HG03442 (cell line): ENCODE results near the gene DNAAF5.

ENCODE experiments used
- ATAC-seq: cut with Tn5 transposase; IDR thresholded peaks from one replicate; pipeline ENCODE4 v1.9.1; 2021; ENCODE audit warnings: mild to moderate bottlenecking, moderate library complexity; ENCODE audit not compliant: unreplicated experiment

The DNAAF5 gene

GRCh38 chr7:763762-764161 is 37.3 kb downstream of the DNAAF5 start:
- no peak for ATAC-seq

GRCh38 chr7:765383-765782 is 38.9 kb downstream of the DNAAF5 start:
- no peak for ATAC-seq

DNA sequence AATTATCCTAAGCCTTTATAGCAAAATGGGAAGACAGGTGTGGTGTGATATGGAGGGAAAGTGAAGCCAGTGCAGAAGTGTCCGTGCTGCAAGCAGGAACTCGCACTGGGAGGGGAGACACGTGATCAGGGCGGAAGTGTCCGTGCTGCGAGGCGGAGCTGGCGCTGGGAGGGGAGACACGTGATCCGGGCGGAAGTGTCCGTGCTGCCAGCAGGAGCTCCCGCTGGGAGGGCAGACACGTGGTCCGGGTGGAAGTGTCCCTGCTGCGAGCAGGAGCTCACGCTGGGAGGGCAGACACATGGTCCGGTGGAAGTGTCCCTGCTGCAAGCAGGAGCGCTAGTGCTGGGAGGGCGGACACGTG is 41.1 kb downstream of the DNAAF5 start:
- no peak for ATAC-seq

DNA sequence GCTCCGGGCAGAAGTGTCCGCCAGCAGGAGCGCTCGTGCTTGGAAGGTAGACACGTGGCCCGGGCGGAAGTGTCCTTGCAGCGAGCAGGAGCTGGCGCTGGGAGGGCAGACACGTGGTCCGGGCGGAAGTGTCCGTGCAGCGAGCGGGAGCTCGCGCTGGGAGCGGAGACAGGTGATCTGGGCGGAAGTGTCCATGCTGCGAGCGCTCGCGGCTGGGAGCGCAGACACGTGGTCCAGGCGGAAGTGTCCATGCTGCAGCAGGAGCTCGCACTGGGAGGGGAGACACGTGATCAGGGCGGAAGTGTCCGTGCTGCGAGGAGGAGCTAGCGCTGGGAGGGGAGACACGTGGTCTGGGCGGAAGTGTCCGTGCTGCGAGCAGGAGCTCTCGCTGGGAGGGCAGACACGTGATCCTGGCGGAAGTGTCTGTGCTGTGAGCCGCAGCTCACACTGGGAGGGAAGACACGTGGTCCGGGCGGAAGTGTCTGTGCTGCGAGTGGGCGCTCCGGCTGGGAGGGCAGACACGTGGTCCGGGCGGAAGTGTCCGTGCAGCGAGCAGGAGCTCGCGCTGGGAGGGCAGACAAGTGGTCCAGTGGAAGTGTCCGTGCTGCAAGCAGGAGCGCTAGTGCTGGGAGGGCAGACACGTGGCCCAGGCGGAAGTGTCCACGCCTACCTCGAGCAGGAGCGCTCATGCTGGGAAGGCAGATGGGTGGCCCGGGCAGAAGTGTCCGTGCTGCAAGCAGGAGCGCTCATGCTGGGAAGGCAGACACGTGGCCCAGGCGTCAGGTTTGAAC is 41.6 kb downstream of the DNAAF5 start:
- no peak for ATAC-seq

DNA sequence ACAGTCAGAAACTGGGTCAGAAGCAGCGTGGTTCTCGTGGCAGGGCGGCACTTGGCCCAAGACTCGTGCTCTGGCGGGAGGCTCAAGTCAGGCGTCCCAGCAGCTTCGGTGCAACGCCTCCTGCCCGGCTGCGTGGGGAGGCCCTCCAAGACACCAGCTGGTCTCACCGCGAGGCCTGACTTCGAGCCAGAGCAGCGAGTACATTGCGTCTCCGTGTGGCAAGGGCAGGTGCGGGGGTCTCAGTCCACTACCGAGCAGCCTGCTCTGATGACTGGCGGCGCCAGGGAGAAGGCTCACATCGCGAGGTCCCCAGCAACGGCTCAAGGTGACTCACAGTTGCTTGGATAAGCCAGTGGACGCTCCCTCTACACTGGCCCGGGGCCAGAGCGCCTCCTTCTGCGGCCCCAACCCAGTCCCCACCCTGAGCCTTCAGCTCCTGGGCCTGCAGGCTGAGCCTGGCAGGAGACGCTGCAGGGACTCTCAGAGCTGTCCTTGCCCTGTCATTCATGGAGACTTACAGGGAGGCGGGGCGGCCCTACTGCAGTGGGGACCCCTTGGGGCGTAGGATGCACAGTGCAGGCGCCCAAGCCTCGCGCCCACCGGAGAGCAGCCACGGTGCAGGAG is 42.5 kb downstream of the DNAAF5 start:
- ATAC-seq: no peak

DNA sequence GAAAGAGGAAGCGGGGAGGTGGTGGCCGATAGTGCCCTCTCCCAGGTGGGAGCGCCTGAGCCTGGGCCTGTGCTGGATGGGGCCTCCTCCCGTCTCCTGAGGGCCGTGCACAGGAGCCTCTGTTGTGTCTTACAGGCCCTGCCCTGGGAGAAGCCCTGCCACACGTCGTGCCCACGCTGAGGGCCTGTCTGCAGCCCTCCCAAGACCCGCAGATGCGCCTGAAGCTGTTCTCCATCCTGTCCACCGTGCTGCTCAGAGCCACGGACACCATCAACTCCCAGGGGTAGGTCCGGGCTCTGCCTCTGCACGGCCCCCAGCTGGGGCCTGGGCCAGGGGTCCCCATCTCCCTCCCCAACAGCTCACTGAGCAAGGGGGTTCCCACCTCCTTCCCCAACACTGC is 43.8 kb downstream of the DNAAF5 start:
- no peak for ATAC-seq

DNA sequence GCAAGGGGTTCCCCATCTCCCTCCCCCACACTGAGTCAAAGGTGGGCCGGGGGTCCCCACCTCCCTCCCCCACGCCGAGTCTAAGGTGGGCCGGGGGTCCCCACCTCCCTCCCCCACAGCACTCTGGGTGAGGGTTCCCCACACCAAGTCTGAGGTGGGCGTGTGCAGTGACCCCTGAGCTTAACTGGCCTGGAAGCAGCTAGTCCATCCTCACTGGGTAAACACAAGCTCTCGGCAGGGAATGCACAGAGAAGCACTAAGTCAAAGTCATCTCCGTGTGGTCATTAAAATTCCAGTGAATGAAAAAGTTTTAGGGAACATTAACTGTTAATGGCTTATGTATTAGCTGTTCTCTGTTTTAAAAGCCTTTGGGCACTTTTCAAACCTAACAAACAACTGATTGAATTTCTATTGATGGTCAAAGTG is 44.3 kb downstream of the DNAAF5 start:
- ATAC-seq: no peak

GRCh38 chr7:771234-772004 is 44.9 kb downstream of the DNAAF5 start:
- no peak for ATAC-seq

DNA sequence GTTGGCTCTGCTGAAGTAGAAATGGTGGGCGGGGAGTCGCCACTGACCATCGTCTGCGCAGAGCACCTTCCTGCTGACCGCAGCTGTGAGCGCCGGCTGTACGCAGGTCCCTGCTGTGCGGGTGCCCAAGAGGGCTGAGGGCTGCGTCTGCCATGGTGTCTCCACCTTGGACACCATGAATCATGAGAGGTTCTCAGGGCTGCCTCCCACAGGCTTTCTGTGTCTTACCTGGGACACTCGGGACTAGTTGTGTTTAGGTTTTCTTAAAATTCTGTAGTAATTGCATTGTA is 45.5 kb downstream of the DNAAF5 start:
- ATAC-seq: no peak

DNA sequence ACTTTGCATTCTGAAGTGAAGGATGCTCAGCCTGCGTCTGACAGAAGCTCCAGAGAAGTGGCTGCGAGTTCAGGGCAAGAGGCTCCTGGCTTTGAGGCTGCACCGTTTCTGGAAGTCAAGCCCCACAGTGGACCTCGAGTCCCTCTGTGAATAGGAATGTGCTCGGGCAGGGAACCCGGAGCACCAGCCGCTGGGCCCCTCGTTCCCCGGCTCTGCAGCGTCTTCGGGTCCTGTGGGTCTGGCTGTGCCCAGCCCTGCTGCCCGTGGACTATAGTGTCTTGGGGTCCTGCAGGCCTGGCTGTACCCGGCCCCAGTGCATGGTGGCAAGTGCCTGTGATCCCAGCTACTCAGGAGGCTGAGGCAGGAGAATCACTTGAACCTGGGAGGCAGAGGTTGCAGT is 45.9 kb downstream of the DNAAF5 start:
- no peak for ATAC-seq

GRCh38 chr7:772861-773621 is 46.5 kb downstream of the DNAAF5 start:
- no peak for ATAC-seq

DNA sequence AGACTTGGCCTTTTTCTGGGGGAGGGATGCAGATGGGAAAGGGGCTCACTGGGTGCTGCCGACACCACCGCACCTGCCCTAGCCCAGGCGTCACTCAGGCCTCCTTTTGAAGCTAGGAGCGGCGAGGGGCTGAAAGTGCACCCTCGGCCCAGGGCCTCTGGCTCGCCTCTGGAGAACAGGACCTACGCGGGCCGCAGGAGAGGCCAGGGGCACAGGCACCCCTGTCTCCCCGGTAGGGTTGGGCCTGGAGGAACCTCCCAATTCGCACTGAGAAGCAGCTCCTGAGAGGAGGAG is 47.1 kb downstream of the DNAAF5 start:
- ATAC-seq: no peak

- ATAC-seq: no peak
Measured at GRCh38 chr7:774161-775109, 47.9 kb downstream of the DNAAF5 start.

GRCh38 chr7:776381-776780 is 49.9 kb downstream of the DNAAF5 start:
- ATAC-seq: no peak

- no peak for ATAC-seq
Measured at GRCh38 chr7:776992-777727, 50.7 kb downstream of the DNAAF5 start.

DNA sequence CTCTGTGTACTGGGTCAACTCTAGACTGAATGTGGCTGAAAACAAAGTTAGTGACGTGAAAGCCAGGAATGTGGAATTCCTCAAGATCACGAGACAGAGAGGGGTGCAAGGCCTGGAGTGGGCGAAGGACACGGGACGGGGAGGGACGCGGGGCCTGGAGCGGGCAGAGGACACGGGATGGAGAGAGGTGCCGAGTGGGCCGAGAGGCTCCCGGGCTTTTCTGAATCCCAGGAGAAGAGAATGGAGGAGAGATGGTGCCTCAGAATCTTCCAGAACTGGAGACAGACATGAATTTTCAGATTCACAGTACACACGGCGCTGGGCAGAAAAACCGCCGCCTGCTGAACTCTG is 51.2 kb downstream of the DNAAF5 start:
- no peak for ATAC-seq

GRCh38 chr7:778271-778967 is 51.9 kb downstream of the DNAAF5 start:
- no peak for ATAC-seq

DNA sequence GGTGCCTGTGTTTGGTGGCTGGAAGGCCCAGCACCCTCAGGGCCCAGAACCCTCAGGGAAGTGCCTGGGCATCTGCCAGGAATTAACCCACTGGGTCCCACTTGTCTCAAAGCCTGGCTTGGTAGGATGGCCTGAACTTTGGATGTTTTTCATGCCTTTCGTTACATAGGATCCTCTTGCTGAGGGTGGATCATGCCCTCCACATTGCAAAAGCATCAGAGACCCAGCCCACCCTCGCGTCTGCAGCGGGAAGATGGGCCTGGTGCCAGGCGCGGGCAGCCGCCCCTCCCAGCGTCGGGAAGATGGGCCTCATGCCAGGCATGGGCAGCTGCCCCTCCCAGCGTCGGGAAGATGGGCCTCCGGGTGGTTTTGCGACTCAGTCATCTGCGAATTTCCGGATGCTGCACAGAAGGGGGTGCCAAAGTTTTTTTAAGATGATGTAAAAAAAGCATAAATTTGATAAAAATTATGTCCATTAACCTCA is 52.5 kb downstream of the DNAAF5 start:
- no peak for ATAC-seq

- ATAC-seq: no peak
Measured at GRCh38 chr7:779480-779879, 53.0 kb downstream of the DNAAF5 start.
